ENCODE measurements around the gene TNFRSF8.

DNA sequence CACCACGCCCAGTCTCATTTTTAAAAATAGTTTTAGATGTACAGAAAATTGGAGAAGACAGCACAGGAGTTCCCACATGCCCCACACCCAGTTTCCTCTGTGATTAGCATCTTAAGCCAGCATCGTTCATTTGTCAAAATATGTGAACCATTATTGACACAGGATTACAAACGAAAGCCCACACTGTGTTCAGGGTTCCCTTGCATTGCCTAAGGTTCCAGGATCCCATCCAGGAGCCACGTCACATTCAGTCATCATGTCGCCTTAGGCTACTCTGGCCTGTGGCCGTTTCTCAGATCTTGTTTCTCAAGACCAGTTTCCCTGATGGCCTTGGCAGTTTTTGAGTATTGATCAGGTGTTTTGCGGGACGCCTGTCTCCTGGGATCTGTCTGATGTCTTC lies 69.0 kb downstream of the TNFRSF8 start:
- TF ChIP-seq EZH2phosphoT487 (IDR thresholded peaks at IDR 0.05; ENCODE audit: borderline replicate concordance, low read length): no peak
- TF ChIP-seq, protein P1, sequence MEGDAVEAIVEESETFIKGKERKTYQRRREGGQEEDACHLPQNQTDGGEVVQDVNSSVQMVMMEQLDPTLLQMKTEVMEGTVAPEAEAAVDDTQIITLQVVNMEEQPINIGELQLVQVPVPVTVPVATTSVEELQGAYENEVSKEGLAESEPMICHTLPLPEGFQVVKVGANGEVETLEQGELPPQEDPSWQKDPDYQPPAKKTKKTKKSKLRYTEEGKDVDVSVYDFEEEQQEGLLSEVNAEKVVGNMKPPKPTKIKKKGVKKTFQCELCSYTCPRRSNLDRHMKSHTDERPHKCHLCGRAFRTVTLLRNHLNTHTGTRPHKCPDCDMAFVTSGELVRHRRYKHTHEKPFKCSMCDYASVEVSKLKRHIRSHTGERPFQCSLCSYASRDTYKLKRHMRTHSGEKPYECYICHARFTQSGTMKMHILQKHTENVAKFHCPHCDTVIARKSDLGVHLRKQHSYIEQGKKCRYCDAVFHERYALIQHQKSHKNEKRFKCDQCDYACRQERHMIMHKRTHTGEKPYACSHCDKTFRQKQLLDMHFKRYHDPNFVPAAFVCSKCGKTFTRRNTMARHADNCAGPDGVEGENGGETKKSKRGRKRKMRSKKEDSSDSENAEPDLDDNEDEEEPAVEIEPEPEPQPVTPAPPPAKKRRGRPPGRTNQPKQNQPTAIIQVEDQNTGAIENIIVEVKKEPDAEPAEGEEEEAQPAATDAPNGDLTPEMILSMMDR (conservative IDR thresholded peaks at IDR 0.05; ENCODE audit: low read depth, low read length): no peak
